GM19240 (cell line): ENCODE measurements around the gene TBC1D3I.
"Not testable (repeated sequence)": the region's sequence is repeated elsewhere in the genome, so short reads cannot be mapped to it uniquely, and the experiment has no call there.

Experiments
- DNase-seq: peaks from one replicate; pipeline ENCODE4 v3.0.0; 2011; ENCODE audit warnings: low spot score; ENCODE audit not compliant: insufficient read length

The TBC1D3I gene

GRCh38 chr17:36264470-36264869 lies at the start of gene TBC1D3I:
TSS of gene TBC1D3I (minus strand) at chr17:36264570. CDS start at chr17:36262985, 1,585 bp downstream.
- not testable (repeated sequence) for DNase-seq

GRCh38 chr17:36295161-36295560 lies 30.8 kb upstream of the TBC1D3I start:
- not testable (repeated sequence) for DNase-seq

GRCh38 chr17:36289965-36290612 lies 25.7 kb upstream of the TBC1D3I start:
- not testable (repeated sequence) for DNase-seq

- not testable (repeated sequence) for DNase-seq
Measured at GRCh38 chr17:36284219-36284618, 19.8 kb upstream of the TBC1D3I start.

- not testable (repeated sequence) for DNase-seq
Measured at GRCh38 chr17:36283256-36283655, 18.9 kb upstream of the TBC1D3I start.

GRCh38 chr17:36242046-36242445 lies 22.3 kb downstream of the TBC1D3I start:
- not testable (repeated sequence) for DNase-seq

- not testable (repeated sequence) for DNase-seq
Measured at GRCh38 chr17:36229644-36230043, 34.7 kb downstream of the TBC1D3I start.

- not testable (repeated sequence) for DNase-seq
Measured at GRCh38 chr17:36222967-36223366, 41.4 kb downstream of the TBC1D3I start.

- DNase-seq = not testable (repeated sequence)
Measured at GRCh38 chr17:36221581-36222100, 42.7 kb downstream of the TBC1D3I start.

GRCh38 chr17:36220737-36221580 lies 43.4 kb downstream of the TBC1D3I start:
- not testable (repeated sequence) for DNase-seq

GRCh38 chr17:36219556-36219955 lies 44.8 kb downstream of the TBC1D3I start:
- DNase-seq = not testable (repeated sequence)

GRCh38 chr17:36215406-36216308 lies 48.7 kb downstream of the TBC1D3I start:
- DNase-seq = not testable (repeated sequence)

GRCh38 chr17:36214918-36215317 lies 49.5 kb downstream of the TBC1D3I start:
- DNase-seq = no peak

- no peak for DNase-seq
Measured at GRCh38 chr17:36213695-36214094, 50.7 kb downstream of the TBC1D3I start.

GRCh38 chr17:36212966-36213365 lies 51.4 kb downstream of the TBC1D3I start:
- DNase-seq = no peak

- no peak for DNase-seq
Measured at GRCh38 chr17:36212272-36212605, 52.1 kb downstream of the TBC1D3I start.

- DNase-seq = not testable (repeated sequence)
Measured at GRCh38 chr17:36211484-36212271, 52.7 kb downstream of the TBC1D3I start.

- not testable (repeated sequence) for DNase-seq
Measured at GRCh38 chr17:36210439-36211211, 53.7 kb downstream of the TBC1D3I start, which contains the start of gene CCL4L2. TSS of gene CCL4L2 (plus strand) at chr17:36211063.

GRCh38 chr17:36209575-36209974 lies 54.8 kb downstream of the TBC1D3I start:
- DNase-seq = no peak

- DNase-seq = not testable (repeated sequence)
Measured at GRCh38 chr17:36207383-36207782, 57.0 kb downstream of the TBC1D3I start.
